Right lung (tissue), 5 donors: ENCODE measurements around the gene FAM222B. TPM values are rescaled to one million over a fixed set of nuclear protein-coding genes. Genes with fewer than 3 reads are reported as not detected.
"Not testable (repeated sequence)": the region's sequence is repeated elsewhere in the genome, so short reads cannot be mapped to it uniquely, and the experiment has no call there.

ENCODE experiments used
- DNase-seq, 2 donors: peaks; one replicate each; pipeline ENCODE4 v3.0.0-alpha.2; 2013
- polyA plus RNA-seq, 5 donors: library from polyadenylated mRNA; unstranded; fragments of 120-200 nt; gene quantifications; one replicate each; pipeline versions ENCODE4 v1.2.1 to v1.2.3, GENCODE V29; 2013; ENCODE audit warnings: inconsistent platforms in 1 of 5, low replicate concordance in 1 of 5; ENCODE audit not compliant: insufficient read length in 5 of 5, insufficient read depth in 1 of 5

Gene FAM222B
- polyA plus RNA-seq, 5 donors, result 15.5 to 22.3 (median 17.5) TPM

GRCh38 chr17:28747051-28747691 lies 95.4 kb downstream of the FAM222B start:
- peak; percentile 74 to 75 for DNase-seq

- DNase-seq, result no peak
Measured at GRCh38 chr17:28746611-28747050, 96.0 kb downstream of the FAM222B start.

- DNase-seq, result peak in 1 of 2 donors; percentile 64
Measured at GRCh38 chr17:28745786-28746411, 96.7 kb downstream of the FAM222B start.

- DNase-seq, result peak; percentile 56 to 68
Measured at GRCh38 chr17:28744972-28745785, 97.4 kb downstream of the FAM222B start.

GRCh38 chr17:28744104-28744971 lies 98.3 kb downstream of the FAM222B start:
- DNase-seq, result peak; percentile 60 to 68

GRCh38 chr17:28743243-28744103 lies 99.1 kb downstream of the FAM222B start, which contains the start of gene TRAF4:
TRAF4 (plus strand) TSS chr17:28744011; CDS start chr17:28744113, 102 bp downstream.
- peak; percentile 87 to 89 for DNase-seq

GRCh38 chr17:28741358-28742349 lies 100.9 kb downstream of the FAM222B start:
- DNase-seq, result no peak

GRCh38 chr17:28740406-28741357 lies 101.9 kb downstream of the FAM222B start:
- DNase-seq, result no peak

GRCh38 chr17:28738680-28739384 lies 103.8 kb downstream of the FAM222B start:
- DNase-seq, result no peak

- DNase-seq, result no peak
Measured at GRCh38 chr17:28737770-28738679, 104.6 kb downstream of the FAM222B start.

GRCh38 chr17:28737316-28737715 lies 105.3 kb downstream of the FAM222B start:
- no peak for DNase-seq

- not testable (repeated sequence) for DNase-seq
Measured at GRCh38 chr17:28735913-28736769, 106.4 kb downstream of the FAM222B start.

GRCh38 chr17:28735242-28735722 lies 107.3 kb downstream of the FAM222B start:
- DNase-seq, result no peak

- no peak for DNase-seq
Measured at GRCh38 chr17:28734712-28735241, 107.8 kb downstream of the FAM222B start.

GRCh38 chr17:28733346-28733745 lies 109.2 kb downstream of the FAM222B start:
- no peak for DNase-seq
